Activated naive CD8-positive, alpha-beta T cell treated with anti-CD3 and anti-CD28 coated beads, Interleukin-2, amount 10 ng/mL, durations not matched to agents 7 days and 5 days (primary cell): ENCODE measurements around the gene TRIAP1. TPM values are rescaled to one million over a fixed set of nuclear protein-coding genes. Genes with fewer than 3 reads are reported as not detected.

Experiments
- ATAC-seq: fragments of 150-1000 bp; cut with Tn5 transposase; one replicate; pipeline ENCODE4 v1.10.0; 2021; ENCODE audit warnings: low read depth, moderate library complexity
- POLR2A ChIA-PET: fragments of 350-600 bp; sonication (Branson Sonifier 250); formaldehyde crosslinking; loops from one replicate; lab custom pipeline; 2021; ENCODE audit warnings: antibody characterized with exemption; lab: Charles Lee
- DNase-seq: peaks from one replicate; pipeline ENCODE4 v3.0.0; 2021
- H3K27ac Mint-ChIP-seq: one replicate; pipeline ENCODE4 v1.8.0; 2022; ENCODE audit warnings: mild to moderate bottlenecking, mixed read lengths
- H3K27me3 Mint-ChIP-seq: one replicate; pipeline ENCODE4 v1.8.0; 2022; ENCODE audit warnings: mild to moderate bottlenecking, moderate library complexity, mixed read lengths
- H3K36me3 Mint-ChIP-seq: one replicate; pipeline ENCODE4 v1.8.0; 2021; ENCODE audit warnings: mild to moderate bottlenecking, mixed read lengths
- H3K4me1 Mint-ChIP-seq: one replicate; pipeline ENCODE4 v1.8.0; 2021; ENCODE audit warnings: mixed read lengths
- H3K4me3 Mint-ChIP-seq: one replicate; pipeline ENCODE4 v1.8.0; 2022; ENCODE audit warnings: mild to moderate bottlenecking, moderate library complexity, mixed read lengths
- H3K9me3 Mint-ChIP-seq: one replicate; pipeline ENCODE4 v1.8.0; 2021; ENCODE audit warnings: mixed read lengths
- total RNA-seq, 2 experiments: library from RNA; stranded (reverse); gene quantifications; one replicate each; pipeline ENCODE4 v1.2.3, GENCODE V29; 2021

The TRIAP1 gene
- total RNA-seq, 2 experiments from 2014 or later = 23.8 to 24.0 TPM

DNA sequence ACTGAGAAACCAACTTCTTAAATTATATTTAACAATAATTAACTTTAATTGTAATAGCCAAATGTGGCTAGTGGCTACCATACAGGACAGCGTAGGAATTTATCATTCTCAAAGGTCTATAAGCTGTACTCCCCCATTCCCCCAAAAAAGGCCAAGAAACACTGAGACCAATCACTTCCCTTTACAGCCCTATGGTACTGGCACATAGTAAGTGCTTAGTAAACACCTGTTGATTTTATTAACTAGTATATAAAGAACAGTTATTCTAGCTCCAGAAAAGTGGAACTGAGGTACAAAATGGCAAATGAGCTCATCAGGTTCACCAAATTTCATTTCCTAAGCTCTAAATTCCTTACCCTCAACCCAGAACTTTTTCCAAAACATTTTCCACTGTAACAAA lies 29.5 kb upstream of the TRIAP1 start:
- Mint-ChIP-seq H3K9me3 (no peaks in the 10 kb centered on the region), H3K36me3 (no peaks in the 10 kb centered on the region), H3K27ac (no peak overlapping the region), H3K4me3 (no peak overlapping the region), H3K27me3 (no peaks in the 10 kb centered on the region), H3K4me1 (peaks cover 8% of the 10 kb centered on the region)
- no peak for ATAC-seq
- POLR2A ChIA-PET = no interaction called here
- no peak for DNase-seq

DNA sequence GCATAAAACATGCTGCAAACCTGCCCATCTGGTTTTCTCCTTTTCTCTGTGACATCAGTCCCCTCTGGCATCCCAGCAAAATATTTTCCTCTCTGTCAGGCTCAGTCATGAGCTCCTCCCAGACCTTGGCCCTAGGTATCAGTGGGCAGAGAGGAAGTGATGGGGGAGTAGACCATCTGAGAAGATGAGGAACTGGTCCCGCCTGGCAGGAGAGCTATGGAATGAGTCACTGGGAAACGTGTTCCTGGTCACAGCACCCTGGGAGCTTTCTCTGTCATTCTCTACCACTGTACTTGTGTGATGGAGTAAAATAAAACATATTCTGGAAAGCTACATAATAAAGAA lies 28.4 kb upstream of the TRIAP1 start:
- DNase-seq = no peak

DNA sequence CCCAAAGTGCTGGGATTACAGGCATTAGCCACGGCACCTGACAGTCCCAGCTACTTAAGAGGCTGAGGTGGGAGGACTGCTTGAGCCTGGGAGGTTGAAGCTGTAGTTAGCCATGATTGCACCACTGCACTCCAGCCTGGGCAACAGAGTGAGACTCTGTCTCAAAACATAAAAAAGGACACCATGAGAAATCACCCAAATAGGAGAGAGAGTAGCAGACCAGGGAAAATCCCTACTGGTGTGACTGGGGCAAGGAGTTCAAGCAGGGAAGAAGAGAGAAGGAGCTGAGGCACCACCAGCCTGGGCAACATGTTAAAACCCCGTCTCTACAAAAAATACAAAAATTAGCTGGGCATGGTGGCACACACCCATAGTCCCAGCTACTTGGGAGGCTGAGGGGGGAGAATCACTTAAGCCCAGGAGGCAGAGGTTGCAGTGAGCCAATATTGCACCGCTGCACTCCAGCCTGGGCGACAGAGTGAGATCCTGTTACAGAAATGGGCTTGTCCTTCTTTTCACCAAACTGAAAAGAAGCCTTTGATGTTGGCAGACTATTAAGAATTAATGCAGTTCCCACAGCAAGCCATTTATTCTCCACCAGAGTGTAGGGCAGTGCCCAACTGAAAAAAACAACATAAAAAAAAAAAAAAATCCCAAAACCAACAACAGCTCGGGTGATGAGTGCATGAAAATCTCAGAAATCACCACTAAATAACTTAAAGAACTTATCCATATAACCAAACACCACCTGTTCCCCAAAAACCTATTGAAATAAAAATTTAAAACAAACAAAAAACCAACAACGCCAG lies 27.8 kb upstream of the TRIAP1 start:
- ATAC-seq (no peak), DNase-seq (no peak)
- peaks cover 7% of the 10 kb centered on the region for H3K4me1 Mint-ChIP-seq
- no peak overlapping the region for H3K27ac Mint-ChIP-seq
- H3K4me3 Mint-ChIP-seq = no peak overlapping the region
- POLR2A ChIA-PET = no interaction called here
- peaks cover 2% of the 10 kb centered on the region for H3K36me3 Mint-ChIP-seq
- H3K27me3 Mint-ChIP-seq = no peaks in the 10 kb centered on the region
- no peaks in the 10 kb centered on the region for H3K9me3 Mint-ChIP-seq

More for the DNA sequence above, 28.4 kb upstream of the TRIAP1 start:
- no peaks in the 10 kb centered on the region for H3K27me3 Mint-ChIP-seq
- POLR2A ChIA-PET = interaction anchor here (0.6 kb wide), 1 partner anchor 183 kb away, joined by 3 read pairs; no protein-coding TSS in a partner anchor
- peaks cover 2% of the 10 kb centered on the region for H3K36me3 Mint-ChIP-seq
- no peak for ATAC-seq
- peaks cover 7% of the 10 kb centered on the region for H3K4me1 Mint-ChIP-seq
- H3K27ac Mint-ChIP-seq = no peak overlapping the region
- no peaks in the 10 kb centered on the region for H3K9me3 Mint-ChIP-seq
- no peak overlapping the region for H3K4me3 Mint-ChIP-seq

- ATAC-seq (no peak), DNase-seq (no peak)
- Mint-ChIP-seq H3K36me3 (peaks cover 3% of the 10 kb centered on the region), H3K27me3 (no peaks in the 10 kb centered on the region), H3K4me1 (peaks cover 13% of the 10 kb centered on the region), H3K27ac (no peak overlapping the region), H3K4me3 (no peak overlapping the region), H3K9me3 (no peaks in the 10 kb centered on the region)
- POLR2A ChIA-PET = interaction anchor here (0.6 kb wide), 2 partner anchors 20 to 24 kb away, joined by 3 read pairs; partner anchors contain the start of gene DYNLL1
Measured at GRCh38 chr12:120472521-120472920, 26.3 kb upstream of the TRIAP1 start.

DNA sequence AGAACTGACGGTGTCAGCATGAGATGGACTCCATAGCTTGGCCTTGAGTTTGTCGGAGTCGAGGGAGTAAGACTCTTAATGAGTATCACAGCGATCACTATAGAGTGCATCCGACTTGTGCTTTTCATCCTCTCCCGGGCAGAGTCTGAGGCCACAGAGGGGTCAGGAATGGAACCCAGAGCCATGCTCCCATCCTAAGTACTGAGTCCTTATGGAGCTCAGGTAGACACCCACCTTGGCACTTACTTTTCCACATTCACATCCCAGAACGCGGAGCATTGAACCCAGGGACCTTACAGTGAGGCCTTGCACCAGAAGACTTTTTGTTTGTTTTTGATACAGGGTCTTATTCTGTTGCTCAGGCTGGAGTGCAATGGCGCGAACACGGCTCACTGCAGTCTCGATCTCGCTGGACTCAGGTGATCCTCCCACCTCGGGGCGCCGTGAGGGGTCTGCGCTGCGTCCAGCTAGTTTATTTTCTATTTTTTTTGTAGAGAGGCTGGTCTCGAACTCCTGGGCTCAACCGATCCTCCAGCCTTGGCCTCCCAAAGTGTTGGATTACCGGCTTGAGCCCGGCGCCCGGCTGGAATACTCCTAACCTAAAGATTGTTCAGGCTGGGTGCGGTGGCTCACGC lies 24.1 kb upstream of the TRIAP1 start:
- H3K36me3 Mint-ChIP-seq = peaks cover 9% of the 10 kb centered on the region
- peak overlapping the region; percentile 86 for H3K27ac Mint-ChIP-seq
- no peaks in the 10 kb centered on the region for H3K27me3 Mint-ChIP-seq
- H3K9me3 Mint-ChIP-seq = no peaks in the 10 kb centered on the region
- ATAC-seq = peak; percentile 25
- H3K4me3 Mint-ChIP-seq = peak overlapping the region; percentile 97
- DNase-seq = no peak
- H3K4me1 Mint-ChIP-seq = peaks cover 28% of the 10 kb centered on the region
- POLR2A ChIA-PET = interaction anchor here (0.8 to 2.2 kb wide), 5 partner anchors 26 to 111 kb away, joined by 3 to 16 read pairs (median 4); partner anchors contain the start of genes COQ5, DYNLL1 and POP5

GRCh38 chr12:120469450-120470149 lies 23.4 kb upstream of the TRIAP1 start, which contains the start of gene SRSF9:
TSS of gene SRSF9 (minus strand) at chr12:120469748. CDS start at chr12:120469609, 139 bp downstream.
- H3K4me3 Mint-ChIP-seq = peak within 1 kb of the TSS; percentile 97
- H3K27ac Mint-ChIP-seq = peak within 1 kb of the TSS; percentile 86
- peaks cover 11% of the 10 kb centered on the region for H3K36me3 Mint-ChIP-seq
- H3K9me3 Mint-ChIP-seq = no peaks in the 10 kb centered on the region
- no peaks in the 10 kb centered on the region for H3K27me3 Mint-ChIP-seq
- DNase-seq (peak; percentile 99), ATAC-seq (peak; percentile 95)
- peaks cover 28% of the 10 kb centered on the region for H3K4me1 Mint-ChIP-seq
- POLR2A ChIA-PET = interaction anchor here (0.6 to 2.2 kb wide), 14 partner anchors 11 to 768 kb away, joined by 3 to 21 read pairs (median 4); partner anchors contain the start of genes COQ5, DYNLL1, POP5 and RNU4-1

DNA sequence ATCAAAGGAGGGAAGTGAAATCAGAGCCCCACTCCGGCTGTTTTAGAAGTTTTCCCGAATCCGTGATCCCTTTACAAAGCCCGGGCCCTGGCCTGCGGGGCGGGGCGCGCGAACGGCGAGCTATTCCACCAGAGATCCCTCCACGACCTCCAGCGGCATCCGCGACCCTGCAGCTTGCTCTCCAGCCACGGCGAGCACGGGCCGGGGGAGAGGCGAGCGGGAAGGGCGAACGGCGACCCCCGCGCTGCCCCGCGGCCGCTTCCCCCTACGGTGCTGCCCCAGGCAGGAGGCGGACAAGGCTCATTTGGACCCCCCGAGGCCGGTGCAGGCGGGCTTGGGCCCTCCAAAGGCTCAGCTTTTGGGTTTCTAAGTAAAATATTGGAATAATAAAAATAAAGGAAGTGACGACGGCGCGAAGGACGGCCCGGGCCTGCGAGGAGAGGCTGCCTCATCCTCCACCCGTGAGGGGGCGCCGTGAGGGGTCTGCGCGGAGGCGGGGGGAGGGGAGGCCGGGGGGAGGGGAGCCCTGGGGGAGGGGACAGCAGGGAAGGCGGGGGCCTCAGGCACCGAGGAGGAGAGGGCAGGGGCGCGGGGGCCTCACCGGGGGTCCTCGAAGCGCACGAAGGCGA lies 22.8 kb upstream of the TRIAP1 start:
- POLR2A ChIA-PET = interaction anchor here (0.6 to 2.2 kb wide), 15 partner anchors 10 to 769 kb away, joined by 3 to 21 read pairs (median 4); partner anchors contain the start of genes DYNLL1, POP5, RNU4-1 and RNU4-2
- no peaks in the 10 kb centered on the region for H3K9me3 Mint-ChIP-seq
- peak overlapping the region; percentile 97 for H3K4me3 Mint-ChIP-seq
- ATAC-seq (peak; percentile 24), DNase-seq (peak; percentile 61)
- peaks cover 28% of the 10 kb centered on the region for H3K4me1 Mint-ChIP-seq
- H3K27me3 Mint-ChIP-seq = no peaks in the 10 kb centered on the region
- H3K36me3 Mint-ChIP-seq = peaks cover 15% of the 10 kb centered on the region
- H3K27ac Mint-ChIP-seq = peak overlapping the region; percentile 86

DNA sequence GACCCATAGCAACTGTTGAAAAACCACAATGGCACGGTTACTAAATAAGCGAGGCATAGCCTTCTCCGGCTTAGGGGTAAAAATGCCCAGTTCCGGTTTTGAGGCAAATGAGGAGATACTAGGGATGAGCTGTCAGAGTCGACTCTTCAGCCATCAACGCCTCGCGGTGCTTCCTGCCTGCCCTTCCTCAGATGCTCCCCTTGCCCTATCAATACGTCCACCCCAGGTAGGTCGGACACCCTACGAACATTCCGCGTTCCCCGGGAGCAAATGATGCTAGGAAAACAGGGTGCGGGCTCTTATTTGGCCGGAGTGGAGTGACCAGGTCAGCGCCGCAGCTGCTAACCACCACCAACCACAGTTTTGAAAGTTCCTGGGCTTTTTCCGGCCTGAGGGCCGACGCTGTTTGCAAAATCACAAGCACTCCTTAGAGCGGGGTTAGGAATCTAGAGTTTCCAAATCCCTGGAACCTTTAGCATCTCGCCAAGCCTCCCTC lies 22.2 kb upstream of the TRIAP1 start:
- peak overlapping the region; percentile 68 for H3K27ac Mint-ChIP-seq
- H3K27me3 Mint-ChIP-seq = no peaks in the 10 kb centered on the region
- POLR2A ChIA-PET = interaction anchor here (0.6 to 2.2 kb wide), 12 partner anchors 10 to 267 kb away, joined by 3 to 21 read pairs (median 3); partner anchors contain the start of genes RNU4-1, RNU4-2 and RPLP0
- H3K36me3 Mint-ChIP-seq = peaks cover 20% of the 10 kb centered on the region
- ATAC-seq = no peak
- peak overlapping the region; percentile 97 for H3K4me3 Mint-ChIP-seq
- H3K4me1 Mint-ChIP-seq = peaks cover 28% of the 10 kb centered on the region
- H3K9me3 Mint-ChIP-seq = no peaks in the 10 kb centered on the region
- DNase-seq = peak; percentile 50

DNA sequence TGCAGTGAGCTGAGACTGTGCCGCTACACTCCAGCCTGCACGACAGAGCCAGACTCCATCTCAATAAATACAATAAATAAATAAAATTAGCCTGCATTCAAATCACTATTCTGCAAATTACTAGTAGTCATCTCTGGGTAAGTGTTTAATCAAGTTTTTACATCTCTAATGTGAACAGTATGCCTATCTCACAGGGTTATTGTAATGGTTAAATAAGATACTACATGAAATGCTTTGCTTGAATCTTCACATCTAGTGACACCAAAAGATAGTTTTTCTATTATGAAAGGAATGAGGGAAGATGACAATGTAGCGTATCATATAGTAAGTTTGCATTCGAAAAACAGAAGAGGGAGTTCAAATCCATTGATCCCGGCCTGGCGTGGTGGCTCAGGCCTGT lies 21.3 kb upstream of the TRIAP1 start:
- Mint-ChIP-seq H3K9me3 (no peaks in the 10 kb centered on the region), H3K4me3 (peak overlapping the region; percentile 51), H3K4me1 (peaks cover 28% of the 10 kb centered on the region), H3K27ac (peak overlapping the region; percentile 44), H3K27me3 (no peaks in the 10 kb centered on the region), H3K36me3 (peaks cover 20% of the 10 kb centered on the region)
- POLR2A ChIA-PET = interaction anchor here (1.5 to 2.2 kb wide), 2 partner anchors 9 to 72 kb away, joined by 4 to 14 read pairs; no protein-coding TSS in a partner anchor
- DNase-seq (no peak), ATAC-seq (no peak)

GRCh38 chr12:120466560-120467315 lies 20.6 kb upstream of the TRIAP1 start:
- no peak for ATAC-seq

GRCh38 chr12:120465756-120466155 lies 19.6 kb upstream of the TRIAP1 start:
- Mint-ChIP-seq H3K9me3 (no peaks in the 10 kb centered on the region), H3K27me3 (no peaks in the 10 kb centered on the region), H3K36me3 (peaks cover 22% of the 10 kb centered on the region), H3K4me3 (no peak overlapping the region), H3K4me1 (peaks cover 23% of the 10 kb centered on the region), H3K27ac (peak overlapping the region; percentile 60)
- no peak for DNase-seq
- POLR2A ChIA-PET = interaction anchor here (1.2 kb wide), 1 partner anchor 17 kb away, joined by 3 read pairs; no protein-coding TSS in a partner anchor
- no peak for ATAC-seq

More at GRCh38 chr12:120466560-120467315, 20.6 kb upstream of the TRIAP1 start:
- Mint-ChIP-seq H3K4me1 (peaks cover 27% of the 10 kb centered on the region), H3K9me3 (no peaks in the 10 kb centered on the region), H3K27me3 (no peaks in the 10 kb centered on the region), H3K36me3 (peaks cover 22% of the 10 kb centered on the region), H3K4me3 (peak overlapping the region; percentile 42), H3K27ac (no peak overlapping the region)
- DNase-seq = peak; percentile 40
- POLR2A ChIA-PET = interaction anchor here (0.8 to 1.2 kb wide), 2 partner anchors 14 to 18 kb away, joined by 3 read pairs; no protein-coding TSS in a partner anchor
